ENCODE results near the gene CLEC9A. TPM values are rescaled to one million over a fixed set of nuclear protein-coding genes. Genes with fewer than 3 reads are reported as not detected.

The CLEC9A gene
- total RNA-seq, 1 donor from 2014 or later: not detected

DNA sequence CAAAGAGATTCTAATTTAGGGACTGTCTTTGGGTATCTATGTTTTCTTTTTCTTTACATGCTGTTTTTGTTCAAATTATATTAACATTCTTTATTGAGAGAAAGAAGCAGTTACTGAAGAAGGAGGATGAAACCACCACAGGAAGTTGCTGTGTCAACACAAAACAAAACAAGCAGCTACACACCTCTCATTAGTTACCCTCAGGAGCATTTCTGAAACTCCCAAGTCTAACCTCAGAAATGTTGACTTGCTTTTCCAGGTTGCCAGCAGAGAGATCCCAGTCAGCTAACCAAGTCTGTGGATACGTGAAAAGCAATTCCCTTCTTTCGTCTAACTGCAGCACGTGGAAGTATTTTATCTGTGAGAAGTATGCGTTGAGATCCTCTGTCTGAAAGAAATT, 34.8 kb downstream of the CLEC9A start:
- no peaks in the 10 kb centered on the region for H3K27me3 Mint-ChIP-seq
- no peaks in the 10 kb centered on the region for H3K36me3 Mint-ChIP-seq
- H3K9me3 Mint-ChIP-seq: no peaks in the 10 kb centered on the region
- no peak overlapping the region for H3K4me3 Mint-ChIP-seq
- no peak overlapping the region for H3K27ac Mint-ChIP-seq
- DNase-seq (ENCODE audit: extremely low spot score, unreplicated experiment): no peak
- TF ChIP-seq, protein P1, sequence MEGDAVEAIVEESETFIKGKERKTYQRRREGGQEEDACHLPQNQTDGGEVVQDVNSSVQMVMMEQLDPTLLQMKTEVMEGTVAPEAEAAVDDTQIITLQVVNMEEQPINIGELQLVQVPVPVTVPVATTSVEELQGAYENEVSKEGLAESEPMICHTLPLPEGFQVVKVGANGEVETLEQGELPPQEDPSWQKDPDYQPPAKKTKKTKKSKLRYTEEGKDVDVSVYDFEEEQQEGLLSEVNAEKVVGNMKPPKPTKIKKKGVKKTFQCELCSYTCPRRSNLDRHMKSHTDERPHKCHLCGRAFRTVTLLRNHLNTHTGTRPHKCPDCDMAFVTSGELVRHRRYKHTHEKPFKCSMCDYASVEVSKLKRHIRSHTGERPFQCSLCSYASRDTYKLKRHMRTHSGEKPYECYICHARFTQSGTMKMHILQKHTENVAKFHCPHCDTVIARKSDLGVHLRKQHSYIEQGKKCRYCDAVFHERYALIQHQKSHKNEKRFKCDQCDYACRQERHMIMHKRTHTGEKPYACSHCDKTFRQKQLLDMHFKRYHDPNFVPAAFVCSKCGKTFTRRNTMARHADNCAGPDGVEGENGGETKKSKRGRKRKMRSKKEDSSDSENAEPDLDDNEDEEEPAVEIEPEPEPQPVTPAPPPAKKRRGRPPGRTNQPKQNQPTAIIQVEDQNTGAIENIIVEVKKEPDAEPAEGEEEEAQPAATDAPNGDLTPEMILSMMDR (conservative IDR thresholded peaks at IDR 0.05): no peak
- no peaks in the 10 kb centered on the region for H3K4me1 Mint-ChIP-seq (ENCODE audit: unreplicated experiment)

DNA sequence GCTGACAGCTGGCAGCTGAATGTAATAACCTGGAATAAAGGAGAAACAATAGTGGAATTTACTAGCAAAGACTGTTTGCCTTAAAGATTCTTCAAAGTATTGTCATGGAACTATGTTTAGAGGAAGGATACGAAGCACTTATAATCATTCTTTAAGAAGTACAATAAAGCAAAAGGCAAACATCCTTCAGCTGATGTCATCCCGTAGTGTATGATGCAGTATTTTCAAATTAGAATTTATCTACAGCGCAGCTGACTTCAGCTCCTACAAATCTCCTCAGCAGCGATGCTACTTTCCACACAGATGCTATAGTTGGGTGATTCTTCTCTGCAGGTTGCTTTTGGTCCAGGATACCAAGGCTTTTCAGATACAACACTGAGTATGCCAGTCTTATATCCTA, 36.8 kb downstream of the CLEC9A start:
- Mint-ChIP-seq H3K36me3 (no peaks in the 10 kb centered on the region), H3K27ac (no peak overlapping the region), H3K9me3 (no peaks in the 10 kb centered on the region), H3K4me3 (no peak overlapping the region), H3K27me3 (no peaks in the 10 kb centered on the region), H3K4me1 (ENCODE audit: unreplicated experiment) (no peaks in the 10 kb centered on the region)
- TF ChIP-seq, protein P1 (conservative IDR thresholded peaks at IDR 0.05): no peak
- DNase-seq (ENCODE audit: extremely low spot score, unreplicated experiment): no peak

- no peak overlapping the region for H3K4me3 Mint-ChIP-seq
- no peaks in the 10 kb centered on the region for H3K36me3 Mint-ChIP-seq
- no peak for DNase-seq (ENCODE audit: extremely low spot score, unreplicated experiment)
- H3K4me1 Mint-ChIP-seq (ENCODE audit: unreplicated experiment): no peaks in the 10 kb centered on the region
- H3K27ac Mint-ChIP-seq: no peak overlapping the region
- no peaks in the 10 kb centered on the region for H3K27me3 Mint-ChIP-seq
- TF ChIP-seq, protein P1 (conservative IDR thresholded peaks at IDR 0.05): no peak
- no peaks in the 10 kb centered on the region for H3K9me3 Mint-ChIP-seq
These were observed 37.5 kb downstream of the CLEC9A start for GRCh38 chr12:10067942-10068341.

GRCh38 chr12:10068644-10069043, 38.2 kb downstream of the CLEC9A start:
- H3K36me3 Mint-ChIP-seq: no peaks in the 10 kb centered on the region
- H3K4me3 Mint-ChIP-seq: no peak overlapping the region
- H3K4me1 Mint-ChIP-seq (ENCODE audit: unreplicated experiment): no peaks in the 10 kb centered on the region
- no peaks in the 10 kb centered on the region for H3K27me3 Mint-ChIP-seq
- DNase-seq (ENCODE audit: extremely low spot score, unreplicated experiment): no peak
- H3K9me3 Mint-ChIP-seq: no peaks in the 10 kb centered on the region
- TF ChIP-seq, protein P1 (conservative IDR thresholded peaks at IDR 0.05): no peak
- no peak overlapping the region for H3K27ac Mint-ChIP-seq

- Mint-ChIP-seq H3K27me3 (no peaks in the 10 kb centered on the region), H3K4me3 (no peak overlapping the region)
These were observed 38.6 kb downstream of the CLEC9A start for GRCh38 chr12:10069099-10069498.

More at GRCh38 chr12:10069099-10069498, 38.6 kb downstream of the CLEC9A start:
- TF ChIP-seq, protein P1 (conservative IDR thresholded peaks at IDR 0.05): no peak
- H3K4me1 Mint-ChIP-seq (ENCODE audit: unreplicated experiment): no peaks in the 10 kb centered on the region
- H3K36me3 Mint-ChIP-seq: no peaks in the 10 kb centered on the region
- no peak for DNase-seq (ENCODE audit: extremely low spot score, unreplicated experiment)
- H3K27ac Mint-ChIP-seq: no peak overlapping the region
- H3K9me3 Mint-ChIP-seq: no peaks in the 10 kb centered on the region
